ENCODE results near the gene TKTL1.

The TKTL1 gene

DNA sequence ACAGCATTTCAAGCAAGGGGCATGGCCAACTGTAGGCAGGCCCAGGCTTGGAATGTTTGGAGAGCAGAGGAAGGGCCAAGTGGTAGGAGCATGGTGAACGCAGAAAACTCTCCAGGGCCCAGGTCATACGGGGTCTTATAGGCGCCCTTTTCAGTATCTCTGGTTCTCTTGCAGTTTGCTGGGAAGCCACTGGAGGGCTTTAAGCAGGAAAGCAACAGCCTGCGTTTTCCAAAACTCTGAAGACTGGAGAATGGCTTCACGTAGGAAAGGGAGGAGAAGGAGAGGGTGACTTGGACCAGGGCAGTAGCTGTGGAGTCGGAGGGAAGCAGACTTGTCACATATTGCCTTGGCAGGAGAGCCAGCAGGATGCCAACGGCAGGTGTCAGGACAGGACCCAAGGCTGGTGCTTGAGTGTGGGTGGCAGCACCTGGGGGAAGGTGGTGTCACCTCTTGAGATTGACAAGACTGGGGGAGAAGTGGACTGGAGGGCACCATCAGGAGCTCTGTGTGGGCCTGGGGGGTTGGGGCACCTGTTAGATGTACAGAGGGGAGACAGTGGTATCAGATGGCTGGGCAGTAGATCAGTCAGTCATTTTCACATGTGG is 21.9 kb downstream of the TKTL1 start:
- peak; percentile 63 for TF ChIP-seq CTCF (IDR thresholded peaks at IDR 0.05; ENCODE audit: low read depth, low read length)
- no peak overlapping the region for H3K4me3 ChIP-seq (ENCODE audit: low read depth, low read length)

DNA sequence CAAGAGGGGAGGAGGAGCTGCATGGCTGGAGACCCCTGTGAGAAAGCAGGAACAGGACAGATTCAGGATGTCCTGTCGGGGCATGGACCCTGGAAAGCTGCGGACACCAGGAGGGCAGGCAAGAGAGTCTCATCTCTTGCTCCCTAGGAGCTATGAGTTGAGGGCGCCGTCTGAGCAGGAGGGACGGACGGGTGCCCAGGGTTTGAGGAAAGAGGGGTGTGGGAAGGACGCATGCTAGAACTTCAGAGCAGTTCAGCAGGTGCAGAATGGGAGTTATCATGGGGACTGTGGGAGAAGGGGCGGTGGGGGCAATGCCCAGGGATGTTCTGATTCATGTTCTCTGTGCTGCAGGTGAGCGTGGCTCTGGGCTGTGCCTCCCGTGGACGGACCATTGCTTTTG is 24.8 kb downstream of the TKTL1 start:
- no peak for TF ChIP-seq CTCF (IDR thresholded peaks at IDR 0.05; ENCODE audit: low read depth, low read length)
- H3K4me3 ChIP-seq (ENCODE audit: low read depth, low read length), result no peak overlapping the region

DNA sequence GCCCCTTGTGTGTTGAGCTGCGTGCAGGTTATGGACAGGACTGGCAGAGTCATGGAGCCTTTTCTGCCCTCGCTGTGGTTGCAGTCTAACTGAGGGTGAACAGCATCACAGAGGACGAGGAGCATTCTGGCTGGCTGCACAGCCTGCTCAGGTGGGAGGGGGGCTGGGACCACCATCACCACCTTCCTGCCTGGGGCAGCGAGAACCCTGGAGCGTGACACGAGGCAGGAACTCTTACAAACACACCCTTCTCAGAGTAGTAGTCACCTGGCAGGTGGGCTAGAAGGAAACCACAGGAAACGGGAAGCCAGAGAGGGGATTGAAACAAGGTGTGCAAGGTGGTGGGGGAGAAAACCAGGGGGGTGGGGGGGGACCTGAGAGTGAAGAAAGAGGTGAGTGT is 25.6 kb downstream of the TKTL1 start:
- no peak for TF ChIP-seq CTCF (IDR thresholded peaks at IDR 0.05; ENCODE audit: low read depth, low read length)
- no peak overlapping the region for H3K4me3 ChIP-seq (ENCODE audit: low read depth, low read length)

GRCh38 chrX:154321594-154321993 is 26.0 kb downstream of the TKTL1 start:
- no peak for TF ChIP-seq CTCF (IDR thresholded peaks at IDR 0.05; ENCODE audit: low read depth, low read length)
- H3K4me3 ChIP-seq (ENCODE audit: low read depth, low read length), result no peak overlapping the region

DNA sequence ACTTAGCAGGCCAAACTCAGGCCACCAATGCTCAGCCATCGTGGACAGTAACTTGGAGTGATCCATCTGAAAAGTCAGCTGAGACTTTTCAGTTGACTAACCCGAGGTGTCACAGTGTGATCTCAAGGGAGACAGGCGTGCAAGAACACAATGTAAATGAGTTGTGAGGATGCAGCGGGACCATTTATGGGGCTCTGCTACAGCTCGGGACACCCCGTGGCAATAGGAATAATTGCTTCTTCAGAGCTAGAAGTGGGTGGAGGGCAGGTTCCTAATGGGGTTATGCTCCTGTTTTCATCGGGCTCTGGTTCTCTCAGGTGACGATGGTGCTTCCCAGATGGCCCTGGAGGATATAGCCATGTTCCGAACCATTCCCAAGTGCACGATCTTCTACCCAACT is 27.3 kb downstream of the TKTL1 start:
- no peak overlapping the region for H3K4me3 ChIP-seq (ENCODE audit: low read depth, low read length)
- no peak for TF ChIP-seq CTCF (IDR thresholded peaks at IDR 0.05; ENCODE audit: low read depth, low read length)

DNA sequence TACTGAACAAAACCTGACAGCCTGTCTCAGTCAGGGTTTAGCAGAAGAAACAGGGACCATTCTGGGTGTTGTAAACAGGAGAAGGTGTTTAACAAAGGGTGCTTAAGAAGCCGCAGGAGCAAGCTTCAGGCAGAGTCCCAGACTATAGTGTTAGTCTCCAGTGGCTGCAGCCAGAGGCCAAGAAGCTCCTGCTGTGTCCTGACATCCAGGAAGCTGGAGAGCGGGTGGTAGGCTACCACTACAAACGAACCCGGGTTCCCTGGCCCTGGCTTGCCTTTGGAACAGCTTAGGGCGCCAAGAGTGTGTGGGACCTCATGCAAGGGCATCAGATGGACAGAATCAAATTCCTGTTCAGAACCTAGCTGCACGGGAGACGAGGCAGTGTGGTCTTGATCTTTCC is 27.9 kb downstream of the TKTL1 start:
- TF ChIP-seq CTCF (IDR thresholded peaks at IDR 0.05; ENCODE audit: low read depth, low read length), result no peak
- H3K4me3 ChIP-seq (ENCODE audit: low read depth, low read length), result no peak overlapping the region

GRCh38 chrX:154325541-154325940 is 29.9 kb downstream of the TKTL1 start:
- H3K4me3 ChIP-seq (ENCODE audit: low read depth, low read length), result no peak overlapping the region
- TF ChIP-seq CTCF (IDR thresholded peaks at IDR 0.05; ENCODE audit: low read depth, low read length), result no peak
